GM19238 (cell line): ENCODE data around the gene GCNT4.
"Not testable (repeated sequence)": the region's sequence is repeated elsewhere in the genome, so short reads cannot be mapped to it uniquely, and the experiment has no call there.

Source experiments
- DNase-seq: peaks from one replicate; pipeline ENCODE4 v3.0.0; 2011; ENCODE audit warnings: low spot score; ENCODE audit not compliant: insufficient read length

GCNT4 gene, protein sequence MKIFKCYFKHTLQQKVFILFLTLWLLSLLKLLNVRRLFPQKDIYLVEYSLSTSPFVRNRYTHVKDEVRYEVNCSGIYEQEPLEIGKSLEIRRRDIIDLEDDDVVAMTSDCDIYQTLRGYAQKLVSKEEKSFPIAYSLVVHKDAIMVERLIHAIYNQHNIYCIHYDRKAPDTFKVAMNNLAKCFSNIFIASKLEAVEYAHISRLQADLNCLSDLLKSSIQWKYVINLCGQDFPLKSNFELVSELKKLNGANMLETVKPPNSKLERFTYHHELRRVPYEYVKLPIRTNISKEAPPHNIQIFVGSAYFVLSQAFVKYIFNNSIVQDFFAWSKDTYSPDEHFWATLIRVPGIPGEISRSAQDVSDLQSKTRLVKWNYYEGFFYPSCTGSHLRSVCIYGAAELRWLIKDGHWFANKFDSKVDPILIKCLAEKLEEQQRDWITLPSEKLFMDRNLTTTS

GRCh38 chr5:75052192-75053053, at the start of gene GCNT4:
Gene GCNT4 (minus strand): TSS chr5:75052558. CDS start chr5:75030037, 22,521 bp downstream.
- no peak for DNase-seq

DNA sequence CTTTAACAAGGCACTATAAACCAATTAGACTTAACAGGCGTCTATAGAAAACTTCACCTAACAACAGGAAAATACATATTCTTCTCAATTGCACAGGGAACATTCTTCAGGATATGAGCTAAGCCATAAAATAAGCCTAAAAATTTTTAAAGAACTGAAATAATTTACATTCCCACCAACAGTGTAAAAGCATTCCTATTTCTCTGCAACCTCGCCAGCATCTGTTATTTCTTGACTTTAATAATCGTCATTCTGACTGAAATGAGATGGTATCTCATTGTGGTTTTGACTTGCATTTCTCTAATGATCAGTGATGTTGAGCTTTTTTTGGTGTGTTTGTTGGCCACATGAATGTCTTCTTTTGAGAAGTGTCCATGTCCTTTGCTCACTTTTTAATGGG, 43.6 kb upstream of the GCNT4 start:
- not testable (repeated sequence) for DNase-seq

DNA sequence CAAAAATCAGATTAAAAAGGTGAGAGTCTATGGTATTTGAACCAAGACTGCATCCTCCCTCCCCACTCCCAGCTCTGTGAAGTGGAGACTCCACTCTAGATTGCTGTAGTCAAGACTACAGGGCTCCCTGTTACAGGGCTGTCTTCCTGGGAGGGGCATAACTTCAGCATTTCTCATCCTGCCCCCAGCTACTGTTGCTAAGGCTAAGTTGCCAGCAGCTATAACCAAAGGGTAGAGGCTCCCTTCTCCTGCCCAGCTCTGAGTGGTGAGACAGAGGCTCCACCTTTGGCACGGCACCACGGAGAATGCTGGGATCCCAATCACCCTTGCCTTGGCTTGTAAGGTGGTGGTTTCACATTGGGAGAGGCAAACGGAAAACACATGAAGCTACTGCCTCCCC, 39.2 kb upstream of the GCNT4 start:
- no peak for DNase-seq

DNA sequence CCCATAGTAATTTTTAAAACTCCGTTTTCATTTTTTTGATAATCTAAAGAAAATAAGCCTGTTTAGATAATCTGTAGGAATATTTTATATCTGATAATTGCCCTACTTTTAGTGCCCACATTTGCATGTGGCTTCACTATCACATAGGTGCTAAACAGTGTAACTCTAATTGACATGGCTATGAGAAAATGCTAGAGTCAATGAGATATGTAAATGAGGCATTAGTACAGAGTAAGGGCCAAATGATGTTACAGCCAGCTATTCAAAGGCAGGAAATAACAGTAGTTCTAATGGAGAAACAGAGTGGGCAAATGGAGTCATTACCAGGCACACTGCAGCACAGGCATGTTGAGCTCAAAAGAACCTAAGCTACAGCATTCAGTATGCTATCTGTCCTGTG, 37.3 kb upstream of the GCNT4 start:
- no peak for DNase-seq

DNA sequence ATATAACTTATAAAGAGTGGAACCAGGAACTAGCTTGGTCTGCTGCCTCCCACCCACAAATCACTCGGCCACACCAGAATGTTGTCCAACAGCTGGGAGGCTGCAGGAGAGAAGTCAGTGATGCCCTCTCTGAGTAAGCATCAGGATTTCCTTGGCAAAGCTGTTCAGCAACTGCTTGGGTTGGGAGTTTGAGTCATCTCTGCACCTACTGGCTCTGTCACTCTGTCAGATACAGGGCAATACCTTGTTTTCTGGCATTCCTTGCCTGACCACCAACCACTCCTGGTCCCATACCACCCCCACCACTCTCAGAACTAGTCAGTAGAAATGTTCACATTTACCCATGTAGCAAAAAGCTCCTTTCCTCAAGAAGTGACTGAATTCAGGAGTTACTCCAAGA, 36.8 kb upstream of the GCNT4 start:
- no peak for DNase-seq

GRCh38 chr5:75088648-75089047, 36.3 kb upstream of the GCNT4 start:
- DNase-seq, result no peak

GRCh38 chr5:75081510-75081909, 29.2 kb upstream of the GCNT4 start:
- no peak for DNase-seq

DNA sequence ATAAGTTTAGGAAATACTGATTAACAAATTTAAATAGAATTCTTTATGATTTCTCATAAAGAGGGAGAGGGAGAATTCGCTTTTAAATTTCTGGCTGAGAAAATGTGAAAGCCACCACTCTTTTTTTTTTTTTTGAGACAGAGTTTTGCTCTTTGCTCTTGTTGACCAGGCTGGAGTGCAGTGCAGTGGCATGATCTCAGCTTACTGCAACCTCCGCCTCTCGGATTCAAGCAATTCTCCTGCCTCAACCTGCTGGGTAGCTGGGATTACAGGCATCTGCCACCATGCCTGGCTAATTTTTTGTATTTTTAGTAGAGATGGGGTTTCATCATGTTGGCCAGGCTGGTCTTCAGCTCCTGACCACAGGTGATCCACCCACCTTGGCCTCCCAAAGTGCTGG, 27.0 kb upstream of the GCNT4 start:
- not testable (repeated sequence) for DNase-seq

GRCh38 chr5:75078027-75078426, 25.7 kb upstream of the GCNT4 start:
- DNase-seq, result no peak

- no peak for DNase-seq
These were observed 19.7 kb upstream of the GCNT4 start for GRCh38 chr5:75072061-75072460.

DNA sequence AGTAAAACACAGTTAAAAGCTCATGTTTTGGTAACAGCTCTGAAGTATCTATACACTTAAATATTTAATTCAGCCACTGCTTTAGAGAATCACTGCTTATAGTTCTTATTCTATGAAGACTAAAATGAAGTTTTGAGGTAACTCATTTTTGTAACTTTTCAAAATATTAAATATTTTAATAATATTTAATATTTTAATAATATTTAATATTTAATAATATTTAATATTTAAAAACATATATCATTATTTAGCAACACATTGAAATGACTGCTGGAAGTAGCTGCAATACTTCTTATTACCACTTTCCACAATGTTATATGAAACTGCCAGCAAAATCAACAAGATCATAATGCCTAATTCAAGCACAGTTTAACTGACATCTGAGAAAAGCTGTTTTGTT, 18.7 kb upstream of the GCNT4 start:
- DNase-seq, result no peak

DNA sequence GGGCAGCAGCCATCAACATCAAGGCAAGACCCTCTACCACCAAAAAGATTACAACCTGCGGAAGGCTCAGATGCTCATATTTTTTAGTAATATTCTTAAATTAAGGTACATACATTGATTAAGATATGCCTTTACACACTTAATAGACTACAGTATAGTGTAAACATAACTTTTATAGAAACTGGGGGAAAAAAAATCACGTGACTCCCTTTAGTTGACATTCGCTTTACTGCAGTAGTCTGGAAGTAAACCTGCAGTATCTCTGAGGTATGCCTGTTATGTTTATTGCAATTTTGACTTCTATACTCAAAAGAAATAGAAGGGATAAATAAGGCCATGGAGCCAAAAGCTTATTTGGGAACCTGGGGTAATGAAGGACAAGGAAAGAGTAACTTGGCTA, 15.1 kb upstream of the GCNT4 start:
- no peak for DNase-seq

- no peak for DNase-seq
These were observed 10.7 kb upstream of the GCNT4 start for GRCh38 chr5:75062925-75063531.

DNA sequence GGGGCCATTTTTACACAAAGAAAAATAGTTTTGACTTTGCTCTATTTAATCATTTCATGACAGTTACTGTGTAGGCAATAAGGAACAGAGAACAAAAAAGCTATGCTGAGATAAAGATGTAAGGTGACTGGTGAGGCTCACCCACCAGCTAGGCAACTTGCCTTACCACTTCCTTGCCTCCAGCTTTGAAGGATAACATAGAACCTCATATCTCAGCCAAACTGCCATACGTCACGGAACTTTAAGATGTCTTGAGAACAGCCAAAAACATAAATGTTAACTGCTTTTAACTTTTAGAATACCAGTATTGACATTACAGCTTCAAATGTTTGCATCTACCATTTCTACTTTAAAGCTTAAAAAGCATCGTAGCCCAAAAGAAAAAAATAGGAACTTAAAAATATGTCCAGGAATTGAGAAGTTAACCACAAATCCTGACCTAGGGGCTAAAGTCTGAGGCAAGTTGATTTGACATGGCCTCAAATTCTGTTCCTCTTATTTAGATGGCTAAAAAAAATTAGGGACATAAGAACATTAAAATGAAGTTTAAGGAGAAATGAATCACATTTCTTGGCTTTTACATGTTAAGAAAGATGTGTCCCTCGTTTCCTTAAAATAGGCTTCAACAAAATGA, 7.7 kb upstream of the GCNT4 start:
- no peak for DNase-seq

GRCh38 chr5:75058986-75059535, 6.7 kb upstream of the GCNT4 start:
- no peak for DNase-seq

DNA sequence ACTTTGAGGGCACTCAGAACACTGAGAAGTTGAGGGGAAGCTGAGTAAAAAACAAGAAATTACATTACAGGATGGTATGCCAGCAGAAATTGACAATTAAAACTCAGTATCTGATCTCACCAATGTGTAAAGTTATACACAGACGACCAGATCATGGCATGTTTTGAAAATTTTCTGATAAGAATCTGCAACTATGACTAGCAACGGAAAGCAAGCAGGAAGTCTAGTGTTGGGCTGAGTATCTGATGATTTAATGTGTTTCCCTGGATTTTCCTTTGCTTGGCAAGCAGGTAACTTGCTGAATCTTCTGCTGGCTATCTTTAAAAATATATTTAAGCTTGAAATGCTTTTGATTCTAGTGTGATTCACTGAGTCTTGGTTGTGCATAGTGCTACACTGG, 5.2 kb upstream of the GCNT4 start:
- DNase-seq, result no peak

- DNase-seq, result no peak
These were observed 3.4 kb upstream of the GCNT4 start for GRCh38 chr5:75055727-75056144.

DNA sequence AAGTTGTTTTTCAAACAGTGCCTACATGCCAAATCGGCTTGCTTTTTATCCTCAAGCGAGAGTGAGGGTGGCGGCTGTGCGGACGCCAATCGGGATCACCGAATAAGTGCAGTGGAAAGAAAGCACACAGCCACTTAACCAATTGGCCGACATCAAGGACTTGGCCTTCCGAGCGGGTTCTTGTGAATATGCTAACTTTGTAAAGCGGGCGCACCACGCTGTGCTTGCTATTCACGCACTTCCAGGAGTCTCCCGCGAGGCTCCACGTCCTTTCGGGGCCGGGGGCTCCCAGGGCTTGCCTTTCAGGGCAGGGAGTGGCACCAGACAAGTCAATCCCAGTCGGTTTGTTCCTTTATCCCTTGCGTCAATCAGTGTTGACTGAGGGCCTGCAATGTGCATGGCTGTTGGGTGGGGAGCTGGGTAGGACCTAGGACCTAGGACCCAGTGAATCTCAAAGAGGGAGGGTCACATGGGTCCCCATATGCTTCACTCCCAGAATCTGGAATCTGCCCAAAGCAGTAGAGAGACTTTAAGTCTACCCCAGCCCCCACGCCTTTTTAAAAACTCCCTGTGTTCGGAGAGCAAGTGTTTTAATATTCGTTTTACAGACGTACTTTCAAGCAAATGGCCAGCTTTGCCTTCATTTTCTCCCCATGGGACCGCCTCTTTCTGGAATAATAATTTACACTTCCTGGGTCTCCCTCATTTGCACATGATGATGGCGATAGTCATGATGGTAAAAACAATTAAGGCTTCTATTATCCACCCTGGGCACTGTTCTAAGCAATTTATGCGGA, 2.0 kb upstream of the GCNT4 start:
- DNase-seq, result no peak

DNA sequence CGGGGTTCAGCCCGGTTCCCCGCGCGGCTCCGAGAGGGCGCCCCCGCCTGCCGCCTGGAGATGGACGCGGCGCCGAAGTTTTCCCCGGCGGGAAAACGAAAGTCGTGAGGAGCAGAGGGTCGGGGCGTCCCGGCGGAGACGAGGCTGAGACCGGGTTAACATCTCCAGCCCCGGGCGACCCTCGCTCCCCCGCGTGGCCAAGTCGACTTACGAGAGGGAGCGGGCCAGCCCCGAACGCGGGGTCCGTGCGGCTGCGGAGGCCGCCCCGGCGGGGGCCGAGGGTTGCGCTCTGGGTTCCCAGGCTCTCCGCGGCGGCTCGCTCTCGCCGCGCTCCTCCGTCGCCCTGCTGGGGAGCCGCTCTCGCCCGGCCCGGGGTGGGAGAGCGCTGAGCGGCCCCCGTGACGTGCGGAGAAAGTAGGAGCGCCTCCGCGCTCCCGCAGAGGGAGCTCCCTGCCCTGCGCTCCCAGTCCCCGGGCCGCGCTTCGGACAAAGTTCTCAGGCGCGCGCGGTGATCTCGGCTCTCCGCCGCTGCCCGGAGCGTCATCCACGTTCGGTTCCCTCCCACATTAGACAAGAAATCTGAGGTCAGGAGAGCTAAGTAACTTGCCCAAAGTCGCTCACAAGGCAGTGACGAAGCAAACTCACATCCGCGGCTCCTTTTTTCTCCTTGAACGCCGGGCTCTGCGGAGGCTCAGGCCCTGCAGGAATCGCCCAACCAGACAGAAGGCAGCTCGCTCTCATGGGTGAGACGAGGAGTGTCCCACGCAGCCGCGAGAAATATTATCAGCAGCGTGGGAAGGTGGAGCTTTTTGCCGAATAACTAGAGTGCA, 1.2 kb upstream of the GCNT4 start:
- DNase-seq, result no peak

GRCh38 chr5:75053054-75053303, 621 bp upstream of the GCNT4 start:
- DNase-seq, result no peak
